C4-2B (cell line): ENCODE measurements around the gene HLCS.
"Not testable (repeated sequence)": the region's sequence is repeated elsewhere in the genome, so short reads cannot be mapped to it uniquely, and the experiment has no call there.

Source experiments
- CTCF ChIP-seq: fragments of 450-650 bp; conservative IDR thresholded peaks from 2 replicates; pipeline ENCODE4 v1.5.1; 2017; ENCODE audit warnings: mild to moderate bottlenecking
- ZFX ChIP-seq: fragments of 450-650 bp; IDR thresholded peaks from 2 replicates; pipeline ENCODE4 v1.6.1; 2017

- TF ChIP-seq CTCF, ZFX: not testable (repeated sequence)
These were observed 14.1 kb downstream of the HLCS start for GRCh38 chr21:36952331-36952730.
